ENCODE measurements around the gene FAM110D. TPM values are rescaled to one million over a fixed set of nuclear protein-coding genes. Genes with fewer than 3 reads are reported as not detected.

Gene FAM110D
- total and polyA plus RNA-seq, 12 donors = 2.1 to 6.1 (median 3.5) TPM

GRCh38 chr1:26164036-26164860, 5.4 kb downstream of the FAM110D start:
- 10% methylated on average over 57 to 72 of the region's 72 CpGs for WGBS, 2 donors
- peaks cover 0 to 43% (median 0%) of the 10 kb centered on the region in 7 donors for H3K27me3 ChIP-seq
- peak; percentile 47 to 55 for DNase-seq
- peaks cover 0 to 6% (median 0%) of the 10 kb centered on the region in 9 donors for H3K36me3 ChIP-seq
- no peaks in the 10 kb centered on the region for H3K9me3 ChIP-seq
- H3K4me1 ChIP-seq = peaks cover 12 to 53% (median 33%) of the 10 kb centered on the region in 9 donors
- intact Hi-C loops (cut with DNase I) = loop anchor here in 4 of 10 donors (2.0 to 10.0 kb wide), 4 partner anchors 52 to 161 kb away; partner anchors contain the start of gene PDIK1L (in 1 of the 4)
- peak in 7 of 8 donors; percentile 3 to 48 (median 17) for ATAC-seq
- peak overlapping the region in 9 of 10 donors; percentile 13 to 76 (median 65) for H3K27ac ChIP-seq
- peak; percentile 51 to 91 (median 73) for TF ChIP-seq CTCF (IDR thresholded peaks at IDR 0.05)
- peak overlapping the region in 9 of 10 donors; percentile 10 to 52 (median 43) for H3K4me3 ChIP-seq

DNA sequence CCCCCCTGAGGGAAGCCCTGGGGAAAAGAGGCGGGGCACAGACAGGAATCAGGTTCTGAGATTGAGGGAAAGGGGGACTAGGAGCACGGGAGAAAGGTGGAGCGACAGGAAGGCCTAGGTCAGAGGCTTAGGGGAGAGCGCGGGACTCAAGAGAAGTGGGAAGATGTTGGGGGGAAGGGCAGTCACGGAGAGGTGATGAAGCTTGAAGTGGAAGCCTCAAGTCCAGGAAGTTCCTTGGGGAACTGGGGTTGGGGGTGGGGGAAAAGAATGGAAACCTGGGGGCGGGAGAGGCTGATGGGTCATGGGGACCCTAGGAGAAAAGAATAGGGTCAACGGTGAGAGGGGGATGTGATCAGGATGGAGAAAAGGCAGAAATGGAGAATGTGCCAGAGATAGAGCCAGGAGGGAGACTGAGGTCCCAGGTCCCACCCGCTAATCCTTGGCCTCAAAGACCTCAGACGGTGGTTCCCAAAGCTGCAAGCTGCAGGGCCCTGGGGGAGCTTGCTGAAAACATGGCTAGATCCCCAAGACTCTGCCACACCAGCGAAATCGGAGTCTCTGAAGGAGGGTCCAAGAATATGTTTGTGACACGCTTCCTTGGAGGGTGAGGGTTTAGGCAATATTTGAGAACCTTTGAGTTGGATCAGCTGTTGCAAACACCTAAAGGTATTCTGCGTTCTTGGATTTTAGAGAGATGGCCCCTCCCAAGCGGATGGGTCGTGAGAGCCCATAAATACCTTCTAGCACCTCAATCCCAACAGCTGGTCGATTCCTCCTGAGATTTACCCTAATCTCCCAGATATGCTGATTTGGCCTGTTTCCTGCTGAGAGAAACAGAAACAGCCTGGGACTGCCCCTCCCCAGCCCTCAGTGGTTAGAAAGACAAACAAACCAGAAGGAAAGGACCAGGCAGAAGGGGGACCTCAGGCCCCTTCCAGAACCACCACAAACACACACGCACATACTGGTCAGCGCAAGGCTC, 6.3 kb downstream of the FAM110D start:
- DNase-seq (no peak), ATAC-seq (no peak)
- peak overlapping the region in 3 of 10 donors; percentile 10 to 51 (median 47) for H3K4me3 ChIP-seq
- peaks cover 10 to 49% (median 33%) of the 10 kb centered on the region in 9 donors for H3K4me1 ChIP-seq
- H3K36me3 ChIP-seq = peaks cover 0 to 6% (median 0%) of the 10 kb centered on the region in 9 donors
- peak overlapping the region in 7 of 10 donors; percentile 44 to 76 (median 66) for H3K27ac ChIP-seq
- peaks cover 0 to 41% (median 0%) of the 10 kb centered on the region in 7 donors for H3K27me3 ChIP-seq
- TF ChIP-seq CTCF (IDR thresholded peaks at IDR 0.05) = no peak
- 69 to 70% methylated on average over 19 of the region's 19 CpGs for WGBS, 2 donors
- intact Hi-C loops (cut with DNase I) = loop anchor here in 7 of 10 donors (2.0 to 10.0 kb wide), 7 partner anchors 53 to 160 kb away; partner anchors contain the start of genes CEP85 (in 5 of the 7) and PDIK1L (in 1 of the 7)
- H3K9me3 ChIP-seq = no peaks in the 10 kb centered on the region

- H3K4me3 ChIP-seq = no peak overlapping the region
- TF ChIP-seq CTCF (IDR thresholded peaks at IDR 0.05) = no peak
- DNase-seq (no peak), ATAC-seq (no peak)
- intact Hi-C loops (cut with DNase I) = loop anchor here in 6 of 10 donors (1.0 to 10.0 kb wide), 5 partner anchors 59 to 158 kb away; partner anchors contain the start of gene CEP85 (in 5 of the 6)
- peaks cover 5 to 51% (median 30%) of the 10 kb centered on the region in 9 donors for H3K4me1 ChIP-seq
- no peaks in the 10 kb centered on the region for H3K9me3 ChIP-seq
- H3K36me3 ChIP-seq = peaks cover 0 to 13% (median 0%) of the 10 kb centered on the region in 9 donors
- 87% methylated on average over 4 of the region's 4 CpGs for WGBS, 2 donors
- peaks cover 0 to 26% (median 0%) of the 10 kb centered on the region in 7 donors for H3K27me3 ChIP-seq
- no peak overlapping the region for H3K27ac ChIP-seq
Observed at GRCh38 chr1:26166719-26167281, 7.9 kb downstream of the FAM110D start.

All from heart right ventricle (tissue), 16 donors.